ENCODE data around the gene ATP6V1B1. TPM values are rescaled to one million over a fixed set of nuclear protein-coding genes. Genes with fewer than 3 reads are reported as not detected.

ATP6V1B1 gene
- total RNA-seq, 4 donors from 2014 or later = 3.6 to 7.1 TPM; not detected in 2

DNA sequence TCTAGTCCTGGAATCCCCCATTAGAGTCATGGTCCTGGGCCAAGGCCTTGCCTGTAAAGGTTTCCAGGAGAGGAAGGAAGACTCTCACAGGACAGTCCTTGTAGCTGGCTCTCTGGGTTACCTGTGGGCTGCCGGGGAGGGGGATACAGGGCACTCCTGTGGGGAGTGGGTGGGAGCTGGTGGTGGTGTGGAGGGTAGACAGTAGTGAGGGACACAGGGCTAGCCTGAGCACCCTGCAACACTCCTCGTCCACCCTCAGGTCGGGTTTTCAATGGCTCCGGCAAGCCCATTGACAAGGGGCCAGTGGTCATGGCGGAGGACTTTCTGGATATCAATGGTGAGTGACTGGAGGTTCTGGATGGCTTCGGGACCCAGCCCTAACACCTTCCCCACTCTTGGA lies 23.1 kb downstream of the ATP6V1B1 start:
- no peak for DNase-seq (ENCODE audit: low spot score)
- TF ChIP-seq, protein P1, sequence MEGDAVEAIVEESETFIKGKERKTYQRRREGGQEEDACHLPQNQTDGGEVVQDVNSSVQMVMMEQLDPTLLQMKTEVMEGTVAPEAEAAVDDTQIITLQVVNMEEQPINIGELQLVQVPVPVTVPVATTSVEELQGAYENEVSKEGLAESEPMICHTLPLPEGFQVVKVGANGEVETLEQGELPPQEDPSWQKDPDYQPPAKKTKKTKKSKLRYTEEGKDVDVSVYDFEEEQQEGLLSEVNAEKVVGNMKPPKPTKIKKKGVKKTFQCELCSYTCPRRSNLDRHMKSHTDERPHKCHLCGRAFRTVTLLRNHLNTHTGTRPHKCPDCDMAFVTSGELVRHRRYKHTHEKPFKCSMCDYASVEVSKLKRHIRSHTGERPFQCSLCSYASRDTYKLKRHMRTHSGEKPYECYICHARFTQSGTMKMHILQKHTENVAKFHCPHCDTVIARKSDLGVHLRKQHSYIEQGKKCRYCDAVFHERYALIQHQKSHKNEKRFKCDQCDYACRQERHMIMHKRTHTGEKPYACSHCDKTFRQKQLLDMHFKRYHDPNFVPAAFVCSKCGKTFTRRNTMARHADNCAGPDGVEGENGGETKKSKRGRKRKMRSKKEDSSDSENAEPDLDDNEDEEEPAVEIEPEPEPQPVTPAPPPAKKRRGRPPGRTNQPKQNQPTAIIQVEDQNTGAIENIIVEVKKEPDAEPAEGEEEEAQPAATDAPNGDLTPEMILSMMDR (IDR thresholded peaks at IDR 0.05) = no peak
- no peak for ATAC-seq (ENCODE audit: low FRiP score)

DNA sequence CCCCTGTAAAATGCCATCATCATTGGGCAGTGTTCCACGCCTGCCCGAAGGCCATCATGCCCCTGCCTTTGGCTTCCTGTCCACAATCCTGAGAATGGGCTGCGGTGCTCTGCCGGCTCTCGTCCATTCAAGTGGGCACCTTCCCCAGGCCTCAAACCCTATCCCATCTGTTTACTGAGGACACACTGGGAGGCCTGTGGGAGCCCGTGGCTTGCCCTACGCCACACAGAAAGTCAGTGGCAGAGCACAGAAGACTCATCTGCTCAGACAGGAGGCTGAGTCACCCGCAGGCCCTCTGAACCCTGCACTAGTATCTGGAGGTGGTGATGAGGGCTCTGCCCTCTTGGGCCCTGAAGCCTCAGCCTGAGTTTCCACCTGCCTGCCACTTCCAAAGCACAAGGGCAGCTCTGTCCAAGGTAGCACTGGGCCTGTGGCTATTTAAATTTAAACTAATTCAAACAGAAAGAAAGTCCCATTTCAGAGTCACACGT lies 23.6 kb downstream of the ATP6V1B1 start:
- ATAC-seq (ENCODE audit: low FRiP score) (no peak), DNase-seq (ENCODE audit: low spot score) (no peak)
- TF ChIP-seq, protein P1 (IDR thresholded peaks at IDR 0.05) = no peak

DNA sequence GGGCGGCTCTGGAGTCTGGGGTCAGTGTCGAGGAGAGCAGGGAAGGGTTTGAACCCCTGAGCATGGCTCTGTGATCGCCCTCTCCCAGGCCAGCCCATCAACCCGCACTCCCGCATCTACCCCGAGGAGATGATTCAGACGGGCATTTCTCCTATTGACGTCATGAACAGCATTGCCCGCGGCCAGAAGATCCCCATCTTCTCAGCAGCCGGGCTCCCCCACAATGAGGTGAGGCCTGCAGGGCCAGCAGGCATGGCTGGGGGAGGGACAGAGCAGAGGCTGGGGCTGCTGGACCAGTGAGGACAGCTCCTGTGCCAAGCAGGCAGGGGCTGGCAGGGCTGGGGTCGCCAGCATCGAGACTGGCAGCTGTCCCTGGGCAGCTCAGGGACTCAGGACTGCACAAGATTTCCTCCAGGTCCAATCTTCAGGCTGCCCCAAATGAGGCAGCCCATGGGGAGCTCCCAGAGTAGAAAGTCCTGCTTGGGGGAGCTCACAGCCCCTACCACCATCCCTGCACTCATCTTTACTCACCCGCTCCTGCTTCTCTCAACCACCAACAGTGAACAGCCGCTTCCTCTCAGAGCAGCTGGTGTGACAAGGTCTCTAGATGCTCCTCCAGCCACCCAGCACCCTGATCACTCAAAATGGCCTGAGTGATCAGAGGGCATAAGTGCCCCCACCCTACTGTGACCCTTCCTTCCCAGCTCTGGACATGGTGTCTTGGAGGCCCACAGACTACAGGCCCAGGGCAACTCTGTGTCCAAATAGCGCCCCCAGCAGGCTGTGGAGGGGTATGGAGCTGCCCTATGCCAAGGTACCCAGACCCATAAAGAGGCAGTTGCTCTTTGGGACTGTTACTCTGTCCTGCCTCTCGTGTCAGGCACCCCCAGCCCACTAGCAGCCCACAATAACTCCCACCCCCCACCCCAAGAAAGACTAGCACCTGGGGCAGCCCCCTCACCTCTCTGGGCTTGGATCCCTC lies 24.4 kb downstream of the ATP6V1B1 start:
- TF ChIP-seq, protein P1 (IDR thresholded peaks at IDR 0.05) = no peak
- ATAC-seq (ENCODE audit: low FRiP score) = no peak
- no peak for DNase-seq (ENCODE audit: low spot score)

DNA sequence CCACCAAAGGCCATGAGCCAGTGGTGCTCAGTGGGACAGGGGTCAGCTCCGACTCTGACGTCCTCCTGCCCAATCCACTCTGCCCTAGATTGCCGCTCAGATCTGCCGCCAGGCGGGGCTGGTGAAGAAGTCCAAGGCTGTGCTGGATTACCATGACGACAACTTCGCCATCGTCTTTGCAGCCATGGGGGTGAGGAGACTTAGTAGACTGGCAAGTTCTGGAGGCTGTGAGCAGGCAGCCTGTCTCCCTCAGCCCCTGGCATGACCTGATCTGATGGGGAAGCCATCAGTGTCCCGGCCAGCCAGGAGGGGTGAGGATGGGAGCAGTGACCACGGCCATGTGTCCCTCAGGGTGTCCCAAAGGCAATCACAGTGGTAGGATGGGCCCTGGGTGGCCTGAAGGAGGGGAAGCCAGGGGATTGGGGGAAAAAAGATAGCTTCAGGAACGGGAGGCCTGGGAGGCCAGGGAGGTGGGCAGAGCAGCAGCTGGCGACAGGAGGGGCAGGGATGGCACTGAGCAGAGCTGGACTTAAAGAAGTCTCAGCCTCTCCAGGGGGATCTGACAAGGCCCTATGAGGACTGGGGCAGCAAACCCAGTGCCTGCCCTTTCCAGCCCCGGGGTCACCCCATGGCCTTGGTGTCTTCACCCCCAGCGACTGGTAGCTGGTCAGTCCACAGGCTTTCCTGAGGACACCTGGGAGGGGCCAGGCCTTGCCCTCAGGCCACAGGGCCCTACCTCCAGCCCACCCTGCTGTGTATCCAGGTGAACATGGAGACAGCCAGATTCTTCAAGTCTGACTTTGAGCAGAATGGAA lies 25.3 kb downstream of the ATP6V1B1 start:
- DNase-seq (ENCODE audit: low spot score) (no peak), ATAC-seq (ENCODE audit: low FRiP score) (no peak)
- TF ChIP-seq, protein P1 (IDR thresholded peaks at IDR 0.05) = no peak

DNA sequence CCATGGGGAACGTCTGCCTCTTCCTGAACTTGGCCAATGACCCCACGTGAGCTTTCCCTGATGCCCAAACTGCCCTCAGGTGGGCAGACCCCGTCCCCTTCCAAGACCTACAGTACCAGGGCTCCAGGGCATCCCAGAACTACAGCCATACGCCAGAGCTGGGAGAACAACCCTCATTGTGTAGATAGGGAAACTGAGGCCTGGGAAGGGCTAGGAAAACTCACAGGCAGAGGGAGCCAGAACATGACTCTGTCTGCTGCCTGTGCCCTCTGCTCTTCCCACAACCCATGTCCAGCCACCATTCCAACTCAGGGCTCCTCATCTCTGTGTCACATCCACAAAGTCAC lies 25.9 kb downstream of the ATP6V1B1 start:
- ATAC-seq (ENCODE audit: low FRiP score) = no peak
- no peak for DNase-seq (ENCODE audit: low spot score)
- TF ChIP-seq, protein P1 (IDR thresholded peaks at IDR 0.05) = no peak

DNA sequence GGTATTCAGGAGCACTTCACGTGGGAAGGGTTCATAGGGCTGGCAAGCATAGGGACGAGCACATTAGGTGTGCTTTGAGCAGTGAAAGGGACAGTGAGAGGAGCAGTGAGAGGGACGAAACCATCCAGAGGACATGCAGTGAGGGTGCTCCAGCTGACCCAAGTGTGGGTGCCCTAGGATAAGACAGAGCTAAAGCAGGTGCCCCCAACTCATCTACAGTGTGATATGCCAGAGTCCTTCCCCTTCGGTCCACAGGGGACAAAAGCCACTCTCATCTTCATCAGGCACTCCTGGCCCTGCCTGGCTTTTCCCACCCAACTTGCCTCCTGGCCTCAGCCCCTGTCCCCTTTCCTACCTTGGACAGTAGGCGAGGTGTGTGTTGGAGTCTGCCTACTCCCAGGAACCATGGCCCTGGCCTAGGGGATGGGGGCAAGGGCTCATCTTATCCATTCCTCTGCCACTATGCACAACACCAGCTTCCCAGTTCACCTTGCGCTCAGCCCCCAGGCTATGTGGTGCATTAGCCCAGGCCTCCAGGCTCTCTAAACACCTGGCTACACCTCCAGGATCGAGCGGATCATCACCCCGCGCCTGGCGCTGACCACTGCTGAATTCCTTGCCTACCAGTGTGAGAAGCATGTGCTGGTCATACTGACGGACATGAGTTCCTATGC lies 26.6 kb downstream of the ATP6V1B1 start:
- DNase-seq (ENCODE audit: low spot score) (no peak), ATAC-seq (ENCODE audit: low FRiP score) (no peak)
- TF ChIP-seq, protein P1 (IDR thresholded peaks at IDR 0.05) = no peak
